Tibial artery (tissue), 4 donors: ENCODE data around the gene MCTP1.

Experiments
- DNase-seq, 2 donors: peaks; one replicate each; pipeline ENCODE4 v3.0.0-alpha.2; 2019
- H3K27ac ChIP-seq, 2 donors: fragments of 200-600 bp; sonication (generic) in 1 of 2; 1 replicate in 1 of 2; 2 replicates in 1 of 2; pipeline ENCODE4 v1.5.1; 2018 to 2019; ENCODE audit warnings: mild to moderate bottlenecking in 1 of 2
- H3K27me3 ChIP-seq, 2 donors: fragments of 200-600 bp; sonication (generic) in 1 of 2; one replicate each; pipeline versions ENCODE4 v1.5.1 to v1.6.0; 2016 to 2019
- H3K36me3 ChIP-seq, 3 donors: fragments of 200-600 bp; sonication (generic) in 2 of 3; one replicate each; pipeline ENCODE4 v1.5.1; 2016 to 2019; ENCODE audit warnings: mild to moderate bottlenecking in 2 of 3
- H3K4me1 ChIP-seq, 4 donors: fragments of 200-600 bp; sonication (generic) in 2 of 4; 1 replicate in 3 of 4; 2 replicates in 1 of 4; pipeline ENCODE4 v1.5.1; 2016 to 2019
- H3K4me3 ChIP-seq, 2 donors: fragments of 200-600 bp; sonication (generic) in 1 of 2; 1 replicate in 1 of 2; 2 replicates in 1 of 2; pipeline ENCODE4 v1.5.1; 2018 to 2019; ENCODE audit warnings: mild to moderate bottlenecking in 2 of 2
- H3K9me3 ChIP-seq, 3 donors: fragments of 200-600 bp; sonication (generic) in 1 of 3; one replicate each; pipeline ENCODE4 v1.5.1; 2016 to 2019
- intact Hi-C: fragments of 100-400 bp; cut with DNase I; formaldehyde crosslinking; loops from one replicate; pipeline ENCODE4 v1.15.0; 2023; ENCODE audit warnings: low total_unique reads
- TF ChIP-seq, protein P1 (sequence below), 2 experiments: fragments of 200-600 bp in 1 of 2; fragments of 450-650 bp in 1 of 2; IDR thresholded peaks; one replicate each; pipeline ENCODE4 v1.5.1; 2017 to 2019; ENCODE audit warnings: antibody characterized with exemption in 2 of 2, mild to moderate bottlenecking in 1 of 2, moderate library complexity in 1 of 2

Gene MCTP1

DNA sequence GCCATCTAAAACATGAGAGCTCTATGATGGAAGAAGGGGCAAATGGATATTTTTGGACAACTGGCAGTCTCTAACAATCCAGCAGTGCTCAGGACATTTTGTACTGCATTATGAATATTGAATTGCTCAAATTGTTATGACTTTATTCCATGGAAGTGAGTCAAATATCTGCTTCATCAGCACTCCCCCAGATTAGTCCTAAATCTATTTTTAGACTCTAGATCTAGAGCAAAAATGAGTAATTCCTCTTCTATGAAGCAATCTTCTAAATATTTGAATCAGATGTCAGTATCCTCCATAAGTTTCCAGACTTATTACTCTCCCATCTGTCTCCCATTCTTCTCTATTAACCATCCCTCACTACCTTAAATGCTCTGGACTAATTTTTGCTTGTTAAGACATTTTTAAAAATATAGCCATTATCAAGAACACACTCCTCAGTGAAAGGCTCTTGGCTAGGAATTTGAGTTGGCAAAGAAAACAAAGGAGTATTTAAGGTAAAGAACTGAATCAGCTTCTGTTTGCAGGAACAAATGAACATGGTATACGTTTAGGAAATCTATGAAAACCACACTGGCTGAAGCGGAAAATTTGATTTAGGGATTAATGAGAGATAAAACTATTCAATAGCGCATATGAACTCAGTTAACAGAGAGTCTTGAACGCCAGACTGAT is 300.9 kb downstream of the MCTP1 start:
- no peaks in the 10 kb centered on the region for H3K27me3 ChIP-seq
- no peak overlapping the region for H3K27ac ChIP-seq
- DNase-seq, result no peak
- intact Hi-C loops, result no loop called here
- no peaks in the 10 kb centered on the region for H3K36me3 ChIP-seq
- TF ChIP-seq, protein P1, sequence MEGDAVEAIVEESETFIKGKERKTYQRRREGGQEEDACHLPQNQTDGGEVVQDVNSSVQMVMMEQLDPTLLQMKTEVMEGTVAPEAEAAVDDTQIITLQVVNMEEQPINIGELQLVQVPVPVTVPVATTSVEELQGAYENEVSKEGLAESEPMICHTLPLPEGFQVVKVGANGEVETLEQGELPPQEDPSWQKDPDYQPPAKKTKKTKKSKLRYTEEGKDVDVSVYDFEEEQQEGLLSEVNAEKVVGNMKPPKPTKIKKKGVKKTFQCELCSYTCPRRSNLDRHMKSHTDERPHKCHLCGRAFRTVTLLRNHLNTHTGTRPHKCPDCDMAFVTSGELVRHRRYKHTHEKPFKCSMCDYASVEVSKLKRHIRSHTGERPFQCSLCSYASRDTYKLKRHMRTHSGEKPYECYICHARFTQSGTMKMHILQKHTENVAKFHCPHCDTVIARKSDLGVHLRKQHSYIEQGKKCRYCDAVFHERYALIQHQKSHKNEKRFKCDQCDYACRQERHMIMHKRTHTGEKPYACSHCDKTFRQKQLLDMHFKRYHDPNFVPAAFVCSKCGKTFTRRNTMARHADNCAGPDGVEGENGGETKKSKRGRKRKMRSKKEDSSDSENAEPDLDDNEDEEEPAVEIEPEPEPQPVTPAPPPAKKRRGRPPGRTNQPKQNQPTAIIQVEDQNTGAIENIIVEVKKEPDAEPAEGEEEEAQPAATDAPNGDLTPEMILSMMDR (IDR thresholded peaks at IDR 0.05), result no peak
- no peak overlapping the region for H3K4me3 ChIP-seq
- no peaks in the 10 kb centered on the region for H3K9me3 ChIP-seq
- no peaks in the 10 kb centered on the region for H3K4me1 ChIP-seq

DNA sequence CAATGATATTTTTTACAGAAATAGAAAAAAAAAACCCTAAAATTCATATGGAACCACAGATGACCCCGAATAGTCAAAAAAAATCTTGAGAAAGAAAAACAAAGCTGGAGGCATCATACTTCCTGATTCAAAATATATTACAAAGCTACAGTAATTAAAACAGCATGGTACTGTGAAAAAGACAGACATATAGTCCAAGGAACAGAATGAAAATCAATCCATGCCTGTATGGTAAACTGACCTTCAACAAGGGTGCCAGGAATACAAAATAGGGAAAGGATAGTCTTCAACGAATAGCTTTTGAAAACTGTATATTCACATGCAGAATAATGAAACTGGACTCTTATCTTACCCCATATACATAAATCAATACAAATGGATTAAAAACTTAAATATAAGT is 307.5 kb downstream of the MCTP1 start:
- TF ChIP-seq, protein P1 (IDR thresholded peaks at IDR 0.05), result no peak
- intact Hi-C loops, result no loop called here
- H3K9me3 ChIP-seq, result peaks cover 0 to 19% (median 13%) of the 10 kb centered on the region in 3 donors
- no peaks in the 10 kb centered on the region for H3K4me1 ChIP-seq
- no peaks in the 10 kb centered on the region for H3K36me3 ChIP-seq
- no peak overlapping the region for H3K27ac ChIP-seq
- H3K27me3 ChIP-seq, result no peaks in the 10 kb centered on the region
- no peak overlapping the region for H3K4me3 ChIP-seq
- DNase-seq, result no peak

GRCh38 chr5:94976853-94977252 is 308.0 kb downstream of the MCTP1 start:
- intact Hi-C loops, result no loop called here
- H3K27ac ChIP-seq, result no peak overlapping the region

DNA sequence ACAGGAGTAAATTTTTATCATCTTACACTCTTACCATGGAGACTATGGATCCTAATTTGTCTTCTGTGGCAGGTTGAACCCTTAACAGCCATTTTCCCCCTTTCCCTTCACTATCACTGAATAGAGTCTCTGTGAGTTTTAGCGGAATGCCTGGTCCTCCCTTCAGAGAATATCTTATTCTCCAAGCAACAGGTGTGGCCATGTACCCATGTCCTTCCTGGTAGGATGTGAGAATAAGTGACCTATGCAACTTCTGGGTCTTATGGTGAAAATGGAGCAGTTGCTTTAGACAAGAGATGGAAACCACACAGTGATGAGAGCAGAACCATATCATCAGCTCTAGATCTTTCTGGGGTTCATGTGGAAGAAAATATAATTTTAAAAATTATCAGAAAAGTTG is 312.6 kb downstream of the MCTP1 start:
- no peaks in the 10 kb centered on the region for H3K27me3 ChIP-seq
- H3K27ac ChIP-seq, result no peak overlapping the region
- H3K9me3 ChIP-seq, result peaks cover 0 to 13% (median 10%) of the 10 kb centered on the region in 3 donors
- no peak for DNase-seq
- no peaks in the 10 kb centered on the region for H3K4me1 ChIP-seq
- TF ChIP-seq, protein P1 (IDR thresholded peaks at IDR 0.05), result no peak
- no peak overlapping the region for H3K4me3 ChIP-seq
- no peaks in the 10 kb centered on the region for H3K36me3 ChIP-seq
- intact Hi-C loops, result no loop called here

More at GRCh38 chr5:94976853-94977252, 308.0 kb downstream of the MCTP1 start:
- no peaks in the 10 kb centered on the region for H3K27me3 ChIP-seq
- TF ChIP-seq, protein P1 (IDR thresholded peaks at IDR 0.05), result no peak
- no peak for DNase-seq
- H3K36me3 ChIP-seq, result no peaks in the 10 kb centered on the region
- H3K9me3 ChIP-seq, result peaks cover 0 to 19% (median 13%) of the 10 kb centered on the region in 3 donors
- no peaks in the 10 kb centered on the region for H3K4me1 ChIP-seq
- no peak overlapping the region for H3K4me3 ChIP-seq

GRCh38 chr5:94969174-94969573 is 315.7 kb downstream of the MCTP1 start:
- no peak for DNase-seq
- H3K36me3 ChIP-seq, result no peaks in the 10 kb centered on the region
- H3K27me3 ChIP-seq, result no peaks in the 10 kb centered on the region
- no peaks in the 10 kb centered on the region for H3K9me3 ChIP-seq
- TF ChIP-seq, protein P1 (IDR thresholded peaks at IDR 0.05), result no peak
- no peak overlapping the region for H3K27ac ChIP-seq
- no peak overlapping the region for H3K4me3 ChIP-seq
- intact Hi-C loops, result no loop called here
- H3K4me1 ChIP-seq, result no peaks in the 10 kb centered on the region
